Tibial artery (tissue), 4 donors: ENCODE results near the gene PPP1R3C.

Source experiments
- DNase-seq, 2 donors: peaks; one replicate each; pipeline ENCODE4 v3.0.0-alpha.2; 2019
- H3K27ac ChIP-seq, 2 donors: fragments of 200-600 bp; sonication (generic) in 1 of 2; 1 replicate in 1 of 2; 2 replicates in 1 of 2; pipeline ENCODE4 v1.5.1; 2018 to 2019; ENCODE audit warnings: mild to moderate bottlenecking in 1 of 2
- H3K27me3 ChIP-seq, 2 donors: fragments of 200-600 bp; sonication (generic) in 1 of 2; one replicate each; pipeline versions ENCODE4 v1.5.1 to v1.6.0; 2016 to 2019
- H3K36me3 ChIP-seq, 3 donors: fragments of 200-600 bp; sonication (generic) in 2 of 3; one replicate each; pipeline ENCODE4 v1.5.1; 2016 to 2019; ENCODE audit warnings: mild to moderate bottlenecking in 2 of 3
- H3K4me1 ChIP-seq, 4 donors: fragments of 200-600 bp; sonication (generic) in 2 of 4; 1 replicate in 3 of 4; 2 replicates in 1 of 4; pipeline ENCODE4 v1.5.1; 2016 to 2019
- H3K4me3 ChIP-seq, 2 donors: fragments of 200-600 bp; sonication (generic) in 1 of 2; 1 replicate in 1 of 2; 2 replicates in 1 of 2; pipeline ENCODE4 v1.5.1; 2018 to 2019; ENCODE audit warnings: mild to moderate bottlenecking in 2 of 2
- H3K9me3 ChIP-seq, 3 donors: fragments of 200-600 bp; sonication (generic) in 1 of 3; one replicate each; pipeline ENCODE4 v1.5.1; 2016 to 2019
- intact Hi-C: fragments of 100-400 bp; cut with DNase I; formaldehyde crosslinking; loops from one replicate; pipeline ENCODE4 v1.15.0; 2023; ENCODE audit warnings: low total_unique reads
- TF ChIP-seq, protein P1 (sequence below), 2 experiments: fragments of 200-600 bp in 1 of 2; fragments of 450-650 bp in 1 of 2; IDR thresholded peaks; one replicate each; pipeline ENCODE4 v1.5.1; 2017 to 2019; ENCODE audit warnings: antibody characterized with exemption in 2 of 2, mild to moderate bottlenecking in 1 of 2, moderate library complexity in 1 of 2

Gene PPP1R3C

DNA sequence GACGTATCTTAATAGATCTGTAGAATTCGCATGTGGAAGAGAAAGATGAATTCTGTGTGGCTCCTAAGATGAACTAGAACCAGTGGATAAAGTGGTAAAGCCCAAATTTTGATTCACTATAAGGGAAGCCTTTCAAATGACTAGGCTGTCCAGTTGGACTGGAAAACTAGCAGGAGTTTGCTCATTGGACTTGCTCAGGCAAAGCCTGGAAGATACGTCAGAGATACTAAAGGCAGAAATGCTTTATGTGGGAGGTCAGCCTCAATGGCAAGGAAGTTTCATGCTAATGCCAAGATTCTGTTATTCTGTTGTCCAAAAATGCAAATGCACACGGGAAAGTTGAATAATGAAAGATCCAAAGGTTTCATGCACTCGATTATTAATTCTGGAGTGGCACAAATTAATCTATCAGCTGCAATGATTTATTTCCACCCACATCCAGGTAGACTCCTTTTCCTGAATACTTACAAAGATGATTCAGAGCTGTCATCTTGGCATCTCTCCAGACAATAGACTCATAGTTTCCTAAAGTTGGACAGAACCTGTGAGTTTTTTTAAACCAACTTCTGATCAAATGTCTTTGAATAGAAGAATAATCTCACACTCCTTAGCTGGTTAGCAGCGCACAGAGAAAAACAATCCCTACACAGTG lies 20.5 kb upstream of the PPP1R3C start:
- Histone ChIP-seq H3K9me3 (no peaks in the 10 kb centered on the region), H3K27ac (no peak overlapping the region), H3K27me3 (no peaks in the 10 kb centered on the region), H3K4me3 (no peak overlapping the region), H3K4me1 (peaks cover 0 to 6% (median 2%) of the 10 kb centered on the region in 4 donors), H3K36me3 (no peaks in the 10 kb centered on the region)
- intact Hi-C loops = no loop called here
- TF ChIP-seq, protein P1, sequence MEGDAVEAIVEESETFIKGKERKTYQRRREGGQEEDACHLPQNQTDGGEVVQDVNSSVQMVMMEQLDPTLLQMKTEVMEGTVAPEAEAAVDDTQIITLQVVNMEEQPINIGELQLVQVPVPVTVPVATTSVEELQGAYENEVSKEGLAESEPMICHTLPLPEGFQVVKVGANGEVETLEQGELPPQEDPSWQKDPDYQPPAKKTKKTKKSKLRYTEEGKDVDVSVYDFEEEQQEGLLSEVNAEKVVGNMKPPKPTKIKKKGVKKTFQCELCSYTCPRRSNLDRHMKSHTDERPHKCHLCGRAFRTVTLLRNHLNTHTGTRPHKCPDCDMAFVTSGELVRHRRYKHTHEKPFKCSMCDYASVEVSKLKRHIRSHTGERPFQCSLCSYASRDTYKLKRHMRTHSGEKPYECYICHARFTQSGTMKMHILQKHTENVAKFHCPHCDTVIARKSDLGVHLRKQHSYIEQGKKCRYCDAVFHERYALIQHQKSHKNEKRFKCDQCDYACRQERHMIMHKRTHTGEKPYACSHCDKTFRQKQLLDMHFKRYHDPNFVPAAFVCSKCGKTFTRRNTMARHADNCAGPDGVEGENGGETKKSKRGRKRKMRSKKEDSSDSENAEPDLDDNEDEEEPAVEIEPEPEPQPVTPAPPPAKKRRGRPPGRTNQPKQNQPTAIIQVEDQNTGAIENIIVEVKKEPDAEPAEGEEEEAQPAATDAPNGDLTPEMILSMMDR (IDR thresholded peaks at IDR 0.05) = no peak
- no peak for DNase-seq

DNA sequence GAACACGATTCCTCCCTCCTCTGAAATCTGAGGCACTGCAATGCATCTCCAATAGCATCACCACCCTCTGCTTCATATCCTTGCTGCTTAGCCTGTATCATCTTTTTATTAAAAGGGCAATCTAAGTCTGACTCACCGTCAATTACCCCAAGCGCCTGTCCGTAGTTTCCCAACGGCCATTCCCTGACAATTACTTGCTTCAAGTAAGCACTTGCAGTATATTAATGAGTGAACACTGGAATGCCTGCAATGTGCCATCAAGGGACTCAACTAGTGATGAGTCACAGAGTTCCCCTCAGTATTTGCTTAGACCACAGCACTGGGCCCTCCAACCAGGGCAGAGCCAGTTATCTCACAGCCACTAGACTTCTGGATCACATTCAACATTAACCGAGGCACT lies 19.5 kb upstream of the PPP1R3C start:
- DNase-seq = no peak
- no peaks in the 10 kb centered on the region for H3K36me3 ChIP-seq
- no peak overlapping the region for H3K27ac ChIP-seq
- intact Hi-C loops = no loop called here
- H3K4me1 ChIP-seq = peaks cover 0 to 6% (median 2%) of the 10 kb centered on the region in 4 donors
- no peak overlapping the region for H3K4me3 ChIP-seq
- no peaks in the 10 kb centered on the region for H3K27me3 ChIP-seq
- no peaks in the 10 kb centered on the region for H3K9me3 ChIP-seq
- TF ChIP-seq, protein P1 (IDR thresholded peaks at IDR 0.05) = no peak

- no peak overlapping the region for H3K4me3 ChIP-seq
- H3K36me3 ChIP-seq = no peaks in the 10 kb centered on the region
- no peaks in the 10 kb centered on the region for H3K9me3 ChIP-seq
- DNase-seq = no peak
- peak overlapping the region; percentile 80 to 87 for H3K27ac ChIP-seq
- TF ChIP-seq, protein P1 (IDR thresholded peaks at IDR 0.05) = peak; percentile 23 to 27
- intact Hi-C loops = no loop called here
- peaks cover 0 to 26% (median 14%) of the 10 kb centered on the region in 4 donors for H3K4me1 ChIP-seq
- no peaks in the 10 kb centered on the region for H3K27me3 ChIP-seq
These were observed 10.8 kb upstream of the PPP1R3C start for GRCh38 chr10:91643700-91644099.

- Histone ChIP-seq H3K27ac (peak overlapping the region; percentile 80 to 87), H3K4me3 (no peak overlapping the region), H3K9me3 (no peaks in the 10 kb centered on the region), H3K36me3 (no peaks in the 10 kb centered on the region), H3K27me3 (no peaks in the 10 kb centered on the region), H3K4me1 (peaks cover 0 to 26% (median 14%) of the 10 kb centered on the region in 4 donors)
- peak; percentile 45 to 79 for DNase-seq
- TF ChIP-seq, protein P1 (IDR thresholded peaks at IDR 0.05) = no peak
- intact Hi-C loops = no loop called here
These were observed 10.2 kb upstream of the PPP1R3C start for GRCh38 chr10:91642831-91643692.

DNA sequence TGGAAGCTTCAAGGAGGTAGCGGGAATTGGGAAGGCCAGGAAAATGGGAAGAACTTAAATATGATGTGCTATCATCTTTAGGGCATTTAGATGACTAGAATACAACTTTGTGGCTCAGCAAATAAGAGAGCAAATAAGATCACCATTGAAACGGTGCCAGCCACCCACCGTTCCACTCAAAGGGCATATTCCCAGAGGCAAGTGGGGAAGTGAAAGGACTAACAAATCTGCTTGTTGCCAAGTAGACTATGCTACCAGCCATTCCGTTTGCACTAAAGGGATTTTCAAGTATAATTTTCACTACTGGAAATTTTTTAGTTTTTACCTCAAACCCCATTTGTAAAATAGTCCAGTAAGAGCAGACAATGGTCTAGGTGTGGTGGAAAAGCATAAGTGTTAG lies 4.0 kb upstream of the PPP1R3C start:
- intact Hi-C loops = loop anchor here (5.0 kb wide), 2 partner anchors 55 to 340 kb away; no protein-coding TSS in a partner anchor
- Histone ChIP-seq H3K27me3 (no peaks in the 10 kb centered on the region), H3K9me3 (no peaks in the 10 kb centered on the region), H3K36me3 (no peaks in the 10 kb centered on the region), H3K4me3 (no peak overlapping the region), H3K27ac (peak overlapping the region in 1 of 2 donors; percentile 34), H3K4me1 (peaks cover 0 to 31% (median 14%) of the 10 kb centered on the region in 4 donors)
- no peak for DNase-seq
- TF ChIP-seq, protein P1 (IDR thresholded peaks at IDR 0.05) = no peak
